ENCODE measurements around the gene IL1RAPL2.

DNA sequence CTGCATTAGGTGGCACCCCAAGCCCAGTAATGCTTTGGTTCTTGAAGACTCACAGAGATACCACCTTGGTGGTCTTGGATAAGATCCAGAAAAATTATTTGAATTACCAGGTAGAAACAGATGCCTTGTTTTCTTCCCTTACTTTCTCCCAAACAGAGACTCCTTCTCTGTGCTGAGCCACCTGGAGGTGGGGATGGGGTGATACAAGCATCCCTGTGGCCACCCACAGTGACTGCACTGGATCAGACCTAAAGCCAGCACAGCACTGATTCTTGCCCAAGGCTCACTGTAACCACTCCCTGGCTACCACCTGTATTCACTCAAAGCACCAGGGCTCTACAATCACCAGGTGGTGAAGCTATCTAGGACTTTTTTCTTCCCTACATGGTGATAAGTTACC lies 497.7 kb downstream of the IL1RAPL2 start:
- TF ChIP-seq, protein P1, sequence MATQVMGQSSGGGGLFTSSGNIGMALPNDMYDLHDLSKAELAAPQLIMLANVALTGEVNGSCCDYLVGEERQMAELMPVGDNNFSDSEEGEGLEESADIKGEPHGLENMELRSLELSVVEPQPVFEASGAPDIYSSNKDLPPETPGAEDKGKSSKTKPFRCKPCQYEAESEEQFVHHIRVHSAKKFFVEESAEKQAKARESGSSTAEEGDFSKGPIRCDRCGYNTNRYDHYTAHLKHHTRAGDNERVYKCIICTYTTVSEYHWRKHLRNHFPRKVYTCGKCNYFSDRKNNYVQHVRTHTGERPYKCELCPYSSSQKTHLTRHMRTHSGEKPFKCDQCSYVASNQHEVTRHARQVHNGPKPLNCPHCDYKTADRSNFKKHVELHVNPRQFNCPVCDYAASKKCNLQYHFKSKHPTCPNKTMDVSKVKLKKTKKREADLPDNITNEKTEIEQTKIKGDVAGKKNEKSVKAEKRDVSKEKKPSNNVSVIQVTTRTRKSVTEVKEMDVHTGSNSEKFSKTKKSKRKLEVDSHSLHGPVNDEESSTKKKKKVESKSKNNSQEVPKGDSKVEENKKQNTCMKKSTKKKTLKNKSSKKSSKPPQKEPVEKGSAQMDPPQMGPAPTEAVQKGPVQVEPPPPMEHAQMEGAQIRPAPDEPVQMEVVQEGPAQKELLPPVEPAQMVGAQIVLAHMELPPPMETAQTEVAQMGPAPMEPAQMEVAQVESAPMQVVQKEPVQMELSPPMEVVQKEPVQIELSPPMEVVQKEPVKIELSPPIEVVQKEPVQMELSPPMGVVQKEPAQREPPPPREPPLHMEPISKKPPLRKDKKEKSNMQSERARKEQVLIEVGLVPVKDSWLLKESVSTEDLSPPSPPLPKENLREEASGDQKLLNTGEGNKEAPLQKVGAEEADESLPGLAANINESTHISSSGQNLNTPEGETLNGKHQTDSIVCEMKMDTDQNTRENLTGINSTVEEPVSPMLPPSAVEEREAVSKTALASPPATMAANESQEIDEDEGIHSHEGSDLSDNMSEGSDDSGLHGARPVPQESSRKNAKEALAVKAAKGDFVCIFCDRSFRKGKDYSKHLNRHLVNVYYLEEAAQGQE (IDR thresholded peaks at IDR 0.05; ENCODE audit: low read depth), result no peak
- TF ChIP-seq TAF1 (IDR thresholded peaks at IDR 0.05; ENCODE audit: low read depth) (no peak), RAD21 (IDR thresholded peaks at IDR 0.05; ENCODE audit: low read depth) (no peak), CEBPB (IDR thresholded peaks at IDR 0.05) (no peak), TCF12 (IDR thresholded peaks at IDR 0.05; ENCODE audit: low read depth) (no peak), TEAD4 (IDR thresholded peaks at IDR 0.05) (no peak), EP300 (IDR thresholded peaks at IDR 0.05; ENCODE audit: borderline replicate concordance) (no peak), ZBTB7A (IDR thresholded peaks at IDR 0.05; ENCODE audit: low read depth) (no peak), YY1 (IDR thresholded peaks at IDR 0.05; ENCODE audit: low read depth) (no peak), NFIC (IDR thresholded peaks at IDR 0.05) (no peak)
- TF ChIP-seq, protein P2, sequence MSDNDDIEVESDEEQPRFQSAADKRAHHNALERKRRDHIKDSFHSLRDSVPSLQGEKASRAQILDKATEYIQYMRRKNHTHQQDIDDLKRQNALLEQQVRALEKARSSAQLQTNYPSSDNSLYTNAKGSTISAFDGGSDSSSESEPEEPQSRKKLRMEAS (IDR thresholded peaks at IDR 0.05), result no peak
